K562 (cell line): ENCODE data around the gene HEATR9. TPM values are rescaled to one million over a fixed set of nuclear protein-coding genes. Genes with fewer than 3 reads are reported as not detected.
A peak's percentile ranks its signal among the peaks of the same experiment; 100 is the strongest.

Source experiments
- ATAC-seq: fragments of 200-7000 bp; cut with Tn5 transposase; 3 replicates; pipeline ENCODE4 v1.9.1; 2020; ENCODE audit warnings: moderate library complexity
- BruUV-seq: library from RNA; stranded (reverse); fragments of 400-500 nt; replicated peaks from 2 replicates; lab custom pipeline; 2021; lab: Mats Ljungman, UMichigan
- CTCF ChIA-PET: fragments of 300-600 bp; formaldehyde crosslinking; extraction: SDS; loops from one replicate; lab custom pipeline; 2021; ENCODE audit warnings: low intra/inter-chr PET ratio; lab: Yijun Ruan, JAX
- POLR2A ChIA-PET: fragments of 300-600, 350-650 bp; sonication (Branson Sonifier 250); formaldehyde crosslinking; extraction: SDS; loops from one replicate; lab custom pipeline; 2021; ENCODE audit warnings: antibody characterized with exemption, inconsistent platforms; lab: Yijun Ruan, JAX
- DNase-seq, 4 experiments: peaks; one replicate each; pipeline versions ENCODE4 v3.0.0 to v3.0.0-alpha.2; 2011 to 2018; ENCODE audit warnings: low spot score in 3 of 4, mixed read lengths in 3 of 4; ENCODE audit errors: extremely low read depth in 1 of 4
- FAIRE-seq: peaks from 2 replicates; lab custom pipeline; 2011; peaks lifted over from hg19 to GRCh38; lab: Jason Lieb, UNC
- H2AFZ ChIP-seq: 2 replicates; pipeline ENCODE4 v1.6.0; 2011; ENCODE audit warnings: low read depth, low read length, control low read depth, inconsistent platforms
- H3K27ac ChIP-seq: fragments of 200-600 bp; 3 replicates; pipeline ENCODE4 v1.8.0; 2011; ENCODE audit warnings: low read depth, mild to moderate bottlenecking, control low read depth, inconsistent platforms, low read length, moderate library complexity, mixed read lengths; ENCODE audit errors: extremely low read depth
- H3K27me3 ChIP-seq, 2 experiments: fragments of 300-600 bp in 1 of 2; 2 replicates in 1 of 2; 3 replicates in 1 of 2; pipeline versions ENCODE4 v1.6.0 to v1.8.0; 2011; ENCODE audit warnings: inconsistent platforms in 2 of 2, low read length in 2 of 2, mild to moderate bottlenecking in 1 of 2, mixed read lengths in 1 of 2, moderate library complexity in 1 of 2; ENCODE audit not compliant: control insufficient read depth in 2 of 2, insufficient read depth in 2 of 2
- H3K36me3 ChIP-seq: fragments of 300-600 bp; 3 replicates; pipeline ENCODE4 v1.8.0; 2011; ENCODE audit warnings: mild to moderate bottlenecking, low read length, inconsistent platforms; ENCODE audit not compliant: control insufficient read depth, insufficient read depth
- H3K4me1 ChIP-seq, 2 experiments: fragments of 200-600 bp in 1 of 2; replicated peaks in 1 of 2; 2 replicates in 1 of 2; 3 replicates in 1 of 2; pipeline versions ENCODE4 v1.5.1 to v1.8.0; 2011; ENCODE audit warnings: inconsistent platforms in 2 of 2, low read length in 2 of 2, mild to moderate bottlenecking in 1 of 2, mixed read lengths in 1 of 2, moderate library complexity in 1 of 2; ENCODE audit not compliant: control insufficient read depth in 2 of 2, insufficient read depth in 2 of 2
- H3K4me2 ChIP-seq: 2 replicates; pipeline ENCODE4 v1.6.1; 2011; ENCODE audit warnings: low read length, control low read depth, inconsistent platforms, mixed read lengths; ENCODE audit not compliant: insufficient read depth
- H3K4me3 ChIP-seq: fragments of 200-600 bp; sonication (generic), shearing (Covaris generic); 2 replicates; pipeline ENCODE4 v1.5.1; 2016; ENCODE audit warnings: control low read depth, inconsistent platforms
- H3K79me2 ChIP-seq: fragments of 200-600 bp; 3 replicates; pipeline ENCODE4 v1.8.0; 2011; ENCODE audit warnings: low read length, inconsistent platforms; ENCODE audit not compliant: control insufficient read depth, insufficient read depth
- H3K9ac ChIP-seq, 2 experiments: 2 replicates each; pipeline versions ENCODE4 v1.6.0 to v1.6.1; 2011; ENCODE audit warnings: low read depth in 2 of 2, low read length in 2 of 2, control low read depth in 1 of 2, inconsistent platforms in 1 of 2, mild to moderate bottlenecking in 1 of 2, mixed read lengths in 1 of 2; ENCODE audit not compliant: insufficient read depth in 1 of 2
- H3K9me1 ChIP-seq: one replicate; pipeline ENCODE4 v1.6.0; 2011; ENCODE audit warnings: inconsistent platforms, mild to moderate bottlenecking, low read length, moderate library complexity; ENCODE audit not compliant: control insufficient read depth, insufficient read depth
- H3K9me3 ChIP-seq: replicated peaks from 2 replicates; pipeline ENCODE4 v1.5.1; 2011; ENCODE audit warnings: low read depth, low read length, inconsistent platforms; ENCODE audit not compliant: control insufficient read depth, insufficient read depth
- H4K20me1 ChIP-seq: replicated peaks from 2 replicates; pipeline ENCODE4 v1.6.1; 2011; ENCODE audit warnings: low read length, inconsistent platforms, mixed read lengths; ENCODE audit not compliant: control insufficient read depth, insufficient read depth
- PCBP1 ChIP-seq: fragments of 200-400 bp; formaldehyde crosslinking; IDR thresholded peaks from 2 replicates; pipeline ENCODE4 v1.6.1; 2018; ENCODE audit warnings: mild to moderate bottlenecking, low read depth, low read length; ENCODE audit not compliant: poor library complexity, severe bottlenecking
- TAF9B ChIP-seq: fragments of 450-650 bp; IDR thresholded peaks from 2 replicates; pipeline ENCODE4 v1.6.1; 2018; ENCODE audit warnings: mild to moderate bottlenecking; ENCODE audit not compliant: partially characterized antibody
- ZBTB33 ChIP-seq: sonication (generic); formaldehyde crosslinking; IDR thresholded peaks from 2 replicates; pipeline ENCODE4 v1.8.1; 2023; ENCODE audit warnings: mild to moderate bottlenecking, missing genetic modification reagents
- ZNF695 ChIP-seq: fragments of 450-650 bp; formaldehyde crosslinking; IDR thresholded peaks from 2 replicates; pipeline ENCODE4 v1.4.0; 2020; ENCODE audit warnings: mild to moderate bottlenecking, moderate library complexity
- WGBS: fragments of 100-300 bp; shearing (Covaris generic); methylation state at CpG from one replicate; pipeline ENCODE4 v1.1.6; 2016; ENCODE audit warnings: low coverage, mixed read lengths; ENCODE audit not compliant: insufficient coverage; ENCODE audit errors: missing lambda C conversion rate; 5-methylcytosine and 5-hydroxymethylcytosine counted together
- in situ Hi-C: fragments of 300-500 bp; cut with MboI; formaldehyde crosslinking; loops from 4 replicates; pipeline ENCODE4 v1.15.0; 2018; ENCODE audit warnings: inconsistent platforms, mixed read lengths
- intact Hi-C: fragments of 100-400 bp; cut with micrococcal nuclease; formaldehyde crosslinking; loops from 2 replicates; pipeline ENCODE4 v1.14.2; 2022
- polyA plus RNA-seq, 8 experiments: library from polyadenylated mRNA; depleted of rRNA in 4 of 8; stranded (reverse) in 5 of 8; unstranded in 3 of 8; fragments of >200 nt; fragmentation: Nextera tagmentation in 2 of 8; fragmentation: Illumina TruSeq in 1 of 8; extraction: Ambion mirVana in 2 of 8; extraction: Trizol in 1 of 8; gene quantifications; 2 replicates each; pipeline versions ENCODE4 v1.2.1 to v1.2.3, GENCODE V29; 2011 to 2014; ENCODE audit warnings: inconsistent platforms in 1 of 8, missing spikeins in 1 of 8
- total RNA-seq, 7 experiments: library from RNA; depleted of rRNA in 6 of 7; stranded (reverse); fragments of >200 nt in 6 of 7; fragmentation: Illumina TruSeq in 2 of 7; extraction: Trizol in 2 of 7; gene quantifications; 2 replicates each; pipeline versions ENCODE4 v1.2.1 to v1.2.3, GENCODE V29; 2011 to 2021; ENCODE audit warnings: low replicate concordance in 1 of 7

Gene HEATR9
- total and polyA plus RNA-seq, 9 of the 15 experiments (the other 6 are each of a cell fraction or from before 2014, with no cell fraction given), result not detected

- DNase-seq (no peak), FAIRE-seq (no peak), ATAC-seq (peak; percentile 37)
- no peaks in the 10 kb centered on the region for H3K36me3 ChIP-seq
- no peaks in the 10 kb centered on the region for H3K27me3 ChIP-seq
- in situ Hi-C loops (no loop called here), intact Hi-C loops (no loop called here)
- H3K9ac ChIP-seq, result peak overlapping the region in 1 of 2 experiments; percentile 42; a peak in 1 of 4 replicates
- H3K4me3 ChIP-seq, result no peak overlapping the region
- H3K9me3 ChIP-seq, result no peaks in the 10 kb centered on the region
- TF ChIP-seq ZBTB33 (CRISPR knock-in tag) (no peak), ZNF695 (CRISPR knock-in tag) (no peak), TAF9B (no peak), PCBP1 (no peak)
- H3K4me1 ChIP-seq, result peaks cover 9 to 27% of the 10 kb centered on the region in 2 experiments; a peak in 4 of 5 replicates
- 50% methylated on average over 5 of the region's 5 CpGs for WGBS
- H4K20me1 ChIP-seq, result no peaks in the 10 kb centered on the region
- POLR2A ChIA-PET, result interaction anchor here (1.2 kb wide), 1 partner anchor 12 kb away, joined by 6 read pairs; no protein-coding TSS in a partner anchor
- H3K27ac ChIP-seq, result no peak overlapping the region
- no peaks in the 10 kb centered on the region for H3K9me1 ChIP-seq
- CTCF ChIA-PET, result no interaction called here
- peak overlapping the region; percentile 44; the same call in 1 of the 2 replicates for H3K4me2 ChIP-seq
- BruUV-seq, result no TSS peak
- no peaks in the 10 kb centered on the region for H3K79me2 ChIP-seq
- peak overlapping the region; percentile 74 for H2AFZ ChIP-seq
Observed at GRCh38 chr17:35900280-35900679, 31.6 kb upstream of the HEATR9 start.
